ENCODE measurements around the gene UCP3.

Gene UCP3

DNA sequence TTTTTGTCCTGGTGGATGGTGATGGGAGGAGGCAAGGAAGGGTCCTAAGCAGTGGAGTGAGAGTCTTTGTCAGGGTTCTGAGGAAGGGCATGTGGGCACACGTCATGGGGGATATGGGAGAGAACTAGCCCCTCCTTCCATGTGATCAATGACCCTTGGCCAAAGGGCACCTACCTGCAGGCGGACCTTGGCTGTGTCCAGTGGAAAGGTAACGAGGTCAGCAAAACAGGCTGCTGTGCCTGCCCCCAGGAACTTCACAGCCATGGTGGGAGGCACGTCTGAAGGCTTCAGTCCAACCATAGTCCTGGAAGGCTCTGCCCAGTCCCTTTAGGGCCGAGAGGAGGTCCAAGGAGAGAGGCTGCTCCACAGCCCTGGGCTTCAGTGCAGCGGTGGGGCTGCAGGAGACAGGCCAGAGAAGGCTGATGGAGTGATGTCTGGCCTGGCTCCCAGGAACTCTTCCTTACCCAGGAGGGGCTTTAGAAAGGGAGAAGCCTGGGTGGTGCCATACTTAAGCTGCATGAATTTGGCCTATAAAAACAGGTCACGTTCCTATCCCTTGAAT lies 2.1 kb downstream of the UCP3 start:
- no peak overlapping the region for H3K4me2 ChIP-seq (ENCODE audit: low read length)
- no peaks in the 10 kb centered on the region for H3K4me1 ChIP-seq (ENCODE audit: control insufficient read depth, insufficient read depth, low read length)
- H3K9me3 ChIP-seq (replicated peaks; ENCODE audit: low read length), result no peaks in the 10 kb centered on the region
- no peaks in the 10 kb centered on the region for H3K36me3 ChIP-seq (ENCODE audit: insufficient read depth, low read length)
- no peak overlapping the region for H3K4me3 ChIP-seq (ENCODE audit: low read length)
- no peak overlapping the region for H3K9ac ChIP-seq (ENCODE audit: low read depth, low read length)
- no peaks in the 10 kb centered on the region for H3K27me3 ChIP-seq (ENCODE audit: control insufficient read depth, insufficient read depth, low read length)

GRCh38 chr11:74005721-74006517 lies 3.0 kb downstream of the UCP3 start:
- Histone ChIP-seq H3K4me2 (ENCODE audit: low read length) (no peak overlapping the region), H3K4me1 (ENCODE audit: control insufficient read depth, insufficient read depth, low read length) (no peaks in the 10 kb centered on the region), H3K9me3 (replicated peaks; ENCODE audit: low read length) (no peaks in the 10 kb centered on the region), H3K27me3 (ENCODE audit: control insufficient read depth, insufficient read depth, low read length) (no peaks in the 10 kb centered on the region), H3K4me3 (ENCODE audit: low read length) (no peak overlapping the region), H3K36me3 (ENCODE audit: insufficient read depth, low read length) (no peaks in the 10 kb centered on the region), H3K9ac (ENCODE audit: low read depth, low read length) (no peak overlapping the region)

- Histone ChIP-seq H3K9me3 (replicated peaks; ENCODE audit: low read length) (no peaks in the 10 kb centered on the region), H3K27me3 (ENCODE audit: control insufficient read depth, insufficient read depth, low read length) (no peaks in the 10 kb centered on the region), H3K4me2 (ENCODE audit: low read length) (no peak overlapping the region), H3K4me1 (ENCODE audit: control insufficient read depth, insufficient read depth, low read length) (no peaks in the 10 kb centered on the region), H3K9ac (ENCODE audit: low read depth, low read length) (no peak overlapping the region), H3K4me3 (ENCODE audit: low read length) (no peak overlapping the region), H3K36me3 (ENCODE audit: insufficient read depth, low read length) (no peaks in the 10 kb centered on the region)
Measured at GRCh38 chr11:74004759-74005615, 3.9 kb downstream of the UCP3 start.

- Histone ChIP-seq H3K36me3 (ENCODE audit: insufficient read depth, low read length) (no peaks in the 10 kb centered on the region), H3K9me3 (replicated peaks; ENCODE audit: low read length) (no peaks in the 10 kb centered on the region), H3K4me1 (ENCODE audit: control insufficient read depth, insufficient read depth, low read length) (no peaks in the 10 kb centered on the region), H3K4me3 (ENCODE audit: low read length) (no peak overlapping the region), H3K9ac (ENCODE audit: low read depth, low read length) (no peak overlapping the region), H3K27me3 (ENCODE audit: control insufficient read depth, insufficient read depth, low read length) (no peaks in the 10 kb centered on the region), H3K4me2 (ENCODE audit: low read length) (no peak overlapping the region)
Measured at GRCh38 chr11:74004046-74004695, 4.7 kb downstream of the UCP3 start.

- Histone ChIP-seq H3K9me3 (replicated peaks; ENCODE audit: low read length) (no peaks in the 10 kb centered on the region), H3K9ac (ENCODE audit: low read depth, low read length) (no peak overlapping the region), H3K4me1 (ENCODE audit: control insufficient read depth, insufficient read depth, low read length) (no peaks in the 10 kb centered on the region), H3K4me2 (ENCODE audit: low read length) (no peak overlapping the region), H3K36me3 (ENCODE audit: insufficient read depth, low read length) (no peaks in the 10 kb centered on the region), H3K27me3 (ENCODE audit: control insufficient read depth, insufficient read depth, low read length) (no peaks in the 10 kb centered on the region), H3K4me3 (ENCODE audit: low read length) (no peak overlapping the region)
Measured at GRCh38 chr11:74002832-74003231, 6.1 kb downstream of the UCP3 start.

- H3K4me1 ChIP-seq (ENCODE audit: control insufficient read depth, insufficient read depth, low read length), result no peaks in the 10 kb centered on the region
- no peaks in the 10 kb centered on the region for H3K27me3 ChIP-seq (ENCODE audit: control insufficient read depth, insufficient read depth, low read length)
- no peak overlapping the region for H3K4me2 ChIP-seq (ENCODE audit: low read length)
- H3K4me3 ChIP-seq (ENCODE audit: low read length), result no peak overlapping the region
- no peaks in the 10 kb centered on the region for H3K9me3 ChIP-seq (replicated peaks; ENCODE audit: low read length)
- no peaks in the 10 kb centered on the region for H3K36me3 ChIP-seq (ENCODE audit: insufficient read depth, low read length)
- no peak overlapping the region for H3K9ac ChIP-seq (ENCODE audit: low read depth, low read length)
Measured at GRCh38 chr11:74001822-74002286, 7.0 kb downstream of the UCP3 start.

- no peaks in the 10 kb centered on the region for H3K27me3 ChIP-seq (ENCODE audit: control insufficient read depth, insufficient read depth, low read length)
- no peak overlapping the region for H3K9ac ChIP-seq (ENCODE audit: low read depth, low read length)
- H3K9me3 ChIP-seq (replicated peaks; ENCODE audit: low read length), result no peaks in the 10 kb centered on the region
- H3K4me3 ChIP-seq (ENCODE audit: low read length), result no peak overlapping the region
- no peaks in the 10 kb centered on the region for H3K36me3 ChIP-seq (ENCODE audit: insufficient read depth, low read length)
- H3K4me2 ChIP-seq (ENCODE audit: low read length), result no peak overlapping the region
- H3K4me1 ChIP-seq (ENCODE audit: control insufficient read depth, insufficient read depth, low read length), result no peaks in the 10 kb centered on the region
Measured at GRCh38 chr11:74000307-74001133, 8.4 kb downstream of the UCP3 start.

DNA sequence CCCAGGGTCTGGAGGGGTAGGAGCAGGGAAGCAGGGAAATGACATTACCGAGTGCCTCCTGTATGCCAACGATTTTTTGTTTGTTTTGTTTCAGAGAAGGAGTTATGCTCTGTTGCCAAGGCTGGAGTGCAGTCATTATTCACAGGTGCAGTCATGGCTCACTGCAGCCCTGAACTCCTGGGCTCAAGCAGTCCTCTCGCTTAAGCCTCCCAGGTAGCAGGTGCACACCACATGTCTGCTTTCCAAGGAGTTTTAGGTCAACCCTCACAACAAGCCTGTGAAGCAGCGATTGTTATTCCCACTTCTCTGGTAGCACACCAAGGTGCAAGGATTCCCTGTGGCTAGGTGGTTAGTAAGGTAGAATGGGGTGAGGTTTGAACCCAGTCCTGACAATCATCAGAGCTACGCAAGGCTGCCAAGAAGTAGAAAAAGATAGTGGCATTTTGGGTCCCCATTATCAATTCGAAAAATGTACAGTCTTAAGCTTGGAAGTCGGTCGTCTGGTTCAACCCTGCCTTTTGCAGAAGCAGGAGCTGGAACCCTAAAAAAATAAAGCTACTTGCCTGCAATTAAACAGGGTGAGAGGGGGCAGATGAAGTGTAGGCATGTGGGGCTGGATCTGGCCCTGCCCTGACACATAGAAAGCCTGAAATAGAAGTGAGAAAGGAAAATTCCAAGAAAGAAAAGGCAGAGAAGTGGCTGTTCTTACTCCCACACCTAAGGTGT lies 9.1 kb downstream of the UCP3 start:
- H3K27me3 ChIP-seq (ENCODE audit: control insufficient read depth, insufficient read depth, low read length), result no peaks in the 10 kb centered on the region
- no peaks in the 10 kb centered on the region for H3K36me3 ChIP-seq (ENCODE audit: insufficient read depth, low read length)
- no peaks in the 10 kb centered on the region for H3K4me1 ChIP-seq (ENCODE audit: control insufficient read depth, insufficient read depth, low read length)
- no peaks in the 10 kb centered on the region for H3K9me3 ChIP-seq (replicated peaks; ENCODE audit: low read length)
- H3K9ac ChIP-seq (ENCODE audit: low read depth, low read length), result no peak overlapping the region
- H3K4me3 ChIP-seq (ENCODE audit: low read length), result no peak overlapping the region
- H3K4me2 ChIP-seq (ENCODE audit: low read length), result no peak overlapping the region

GRCh38 chr11:73998846-73999575 lies 9.9 kb downstream of the UCP3 start:
- Histone ChIP-seq H3K27me3 (ENCODE audit: control insufficient read depth, insufficient read depth, low read length) (no peaks in the 10 kb centered on the region), H3K4me3 (ENCODE audit: low read length) (no peak overlapping the region), H3K36me3 (ENCODE audit: insufficient read depth, low read length) (no peaks in the 10 kb centered on the region), H3K9me3 (replicated peaks; ENCODE audit: low read length) (no peaks in the 10 kb centered on the region), H3K4me2 (ENCODE audit: low read length) (no peak overlapping the region), H3K9ac (ENCODE audit: low read depth, low read length) (no peak overlapping the region), H3K4me1 (ENCODE audit: control insufficient read depth, insufficient read depth, low read length) (no peaks in the 10 kb centered on the region)
